ENCODE data around the gene GPR139.

GPR139 gene

DNA sequence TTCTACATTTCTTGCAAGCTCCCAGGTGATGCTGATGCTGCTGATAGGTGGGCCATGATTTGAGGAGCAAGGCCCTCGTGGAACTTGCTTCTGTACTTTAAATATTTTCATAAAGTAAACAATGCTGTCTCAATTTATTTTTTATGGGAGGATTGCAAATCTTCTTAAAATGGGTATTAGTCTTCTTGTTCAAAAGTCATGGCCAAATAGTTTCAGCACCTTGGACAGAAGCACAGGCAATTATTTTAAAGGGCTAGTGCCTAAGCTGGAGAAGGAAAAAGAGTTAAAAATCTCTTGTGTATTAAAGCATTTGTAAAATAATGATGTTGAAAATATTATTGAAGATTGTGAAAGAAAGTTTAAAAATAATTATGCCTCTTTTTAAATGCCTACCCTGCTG is 50.5 kb downstream of the GPR139 start:
- Histone ChIP-seq H3K9me3 (ENCODE audit: control insufficient read depth, insufficient read depth, low read length) (no peaks in the 10 kb centered on the region), H3K27me3 (ENCODE audit: control insufficient read depth, low read length) (no peaks in the 10 kb centered on the region), H3K4me3 (ENCODE audit: low read length) (no peak overlapping the region), H3K4me1 (ENCODE audit: control insufficient read depth, low read length) (no peaks in the 10 kb centered on the region), H3K36me3 (ENCODE audit: control insufficient read depth, low read length) (no peaks in the 10 kb centered on the region), H3K9me2 (replicated peaks; ENCODE audit: control insufficient read depth, low read length) (no peaks in the 10 kb centered on the region), H3F3A (ENCODE audit: control insufficient read depth, insufficient read depth) (no peaks in the 10 kb centered on the region), H3K27ac (ENCODE audit: low read depth, low read length) (no peak overlapping the region), H3K4me2 (ENCODE audit: low read length) (no peak overlapping the region), H3K79me2 (ENCODE audit: control insufficient read depth, low read length) (no peaks in the 10 kb centered on the region), H4K20me1 (ENCODE audit: control insufficient read depth, insufficient read depth, low read depth, low read length) (no peaks in the 10 kb centered on the region)
- no peak for TF ChIP-seq EZH2phosphoT487 (IDR thresholded peaks at IDR 0.05; ENCODE audit: borderline replicate concordance, low read length)
- TF ChIP-seq, protein P1, sequence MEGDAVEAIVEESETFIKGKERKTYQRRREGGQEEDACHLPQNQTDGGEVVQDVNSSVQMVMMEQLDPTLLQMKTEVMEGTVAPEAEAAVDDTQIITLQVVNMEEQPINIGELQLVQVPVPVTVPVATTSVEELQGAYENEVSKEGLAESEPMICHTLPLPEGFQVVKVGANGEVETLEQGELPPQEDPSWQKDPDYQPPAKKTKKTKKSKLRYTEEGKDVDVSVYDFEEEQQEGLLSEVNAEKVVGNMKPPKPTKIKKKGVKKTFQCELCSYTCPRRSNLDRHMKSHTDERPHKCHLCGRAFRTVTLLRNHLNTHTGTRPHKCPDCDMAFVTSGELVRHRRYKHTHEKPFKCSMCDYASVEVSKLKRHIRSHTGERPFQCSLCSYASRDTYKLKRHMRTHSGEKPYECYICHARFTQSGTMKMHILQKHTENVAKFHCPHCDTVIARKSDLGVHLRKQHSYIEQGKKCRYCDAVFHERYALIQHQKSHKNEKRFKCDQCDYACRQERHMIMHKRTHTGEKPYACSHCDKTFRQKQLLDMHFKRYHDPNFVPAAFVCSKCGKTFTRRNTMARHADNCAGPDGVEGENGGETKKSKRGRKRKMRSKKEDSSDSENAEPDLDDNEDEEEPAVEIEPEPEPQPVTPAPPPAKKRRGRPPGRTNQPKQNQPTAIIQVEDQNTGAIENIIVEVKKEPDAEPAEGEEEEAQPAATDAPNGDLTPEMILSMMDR (IDR thresholded peaks at IDR 0.05; ENCODE audit: low read depth, low read length, poor library complexity, severe bottlenecking) = no peak

DNA sequence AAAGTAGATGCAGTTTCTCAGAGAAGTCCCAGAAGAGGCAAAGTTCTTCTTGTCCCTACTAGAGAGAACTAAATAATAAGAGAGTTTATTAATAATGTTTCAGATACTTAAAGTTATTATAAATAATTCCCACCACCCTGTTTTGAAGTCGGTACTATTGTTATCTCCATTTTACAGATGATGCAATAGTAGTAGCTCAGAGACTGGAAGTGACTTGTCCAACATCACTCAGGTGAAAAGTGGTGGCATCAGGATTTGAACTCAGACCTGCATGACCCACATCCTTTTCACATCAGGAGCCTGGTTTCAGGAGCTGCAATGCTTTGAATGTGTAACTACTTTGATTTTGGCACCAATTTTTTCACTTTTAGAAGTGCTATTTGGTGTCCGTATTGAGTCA is 52.7 kb downstream of the GPR139 start:
- no peak overlapping the region for H3K4me2 ChIP-seq (ENCODE audit: low read length)
- H4K20me1 ChIP-seq (ENCODE audit: control insufficient read depth, insufficient read depth, low read depth, low read length) = no peaks in the 10 kb centered on the region
- no peak for TF ChIP-seq EZH2phosphoT487 (IDR thresholded peaks at IDR 0.05; ENCODE audit: borderline replicate concordance, low read length)
- TF ChIP-seq, protein P1 (IDR thresholded peaks at IDR 0.05; ENCODE audit: low read depth, low read length, poor library complexity, severe bottlenecking) = no peak
- no peaks in the 10 kb centered on the region for H3K79me2 ChIP-seq (ENCODE audit: control insufficient read depth, low read length)
- no peaks in the 10 kb centered on the region for H3K9me2 ChIP-seq (replicated peaks; ENCODE audit: control insufficient read depth, low read length)
- no peak overlapping the region for H3K27ac ChIP-seq (ENCODE audit: low read depth, low read length)
- H3K4me1 ChIP-seq (ENCODE audit: control insufficient read depth, low read length) = no peaks in the 10 kb centered on the region
- H3K4me3 ChIP-seq (ENCODE audit: low read length) = no peak overlapping the region
- H3K27me3 ChIP-seq (ENCODE audit: control insufficient read depth, low read length) = no peaks in the 10 kb centered on the region
- H3F3A ChIP-seq (ENCODE audit: control insufficient read depth, insufficient read depth) = no peaks in the 10 kb centered on the region
- H3K9me3 ChIP-seq (ENCODE audit: control insufficient read depth, insufficient read depth, low read length) = no peaks in the 10 kb centered on the region
- no peaks in the 10 kb centered on the region for H3K36me3 ChIP-seq (ENCODE audit: control insufficient read depth, low read length)

DNA sequence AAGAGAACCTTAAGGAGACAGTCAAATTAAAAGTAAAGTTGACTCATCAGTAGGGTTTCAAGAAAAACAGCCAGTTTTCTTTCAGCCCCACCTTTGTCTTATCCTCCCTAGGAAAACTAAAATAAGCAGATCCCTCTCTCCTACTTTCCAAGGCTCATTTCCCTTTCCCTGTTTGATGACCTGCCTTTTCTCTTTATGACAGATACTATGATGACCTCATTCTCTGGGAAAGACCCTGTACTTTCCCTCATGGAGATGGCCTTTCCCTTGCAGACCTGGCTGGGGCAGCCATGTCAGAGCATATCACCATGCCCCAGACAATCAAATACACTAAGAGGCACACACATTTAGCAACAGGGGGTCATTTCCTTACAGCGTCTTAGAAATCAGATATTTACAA is 53.6 kb downstream of the GPR139 start:
- no peak overlapping the region for H3K4me3 ChIP-seq (ENCODE audit: low read length)
- no peaks in the 10 kb centered on the region for H4K20me1 ChIP-seq (ENCODE audit: control insufficient read depth, insufficient read depth, low read depth, low read length)
- no peak overlapping the region for H3K27ac ChIP-seq (ENCODE audit: low read depth, low read length)
- no peaks in the 10 kb centered on the region for H3F3A ChIP-seq (ENCODE audit: control insufficient read depth, insufficient read depth)
- TF ChIP-seq EZH2phosphoT487 (IDR thresholded peaks at IDR 0.05; ENCODE audit: borderline replicate concordance, low read length) = no peak
- TF ChIP-seq, protein P1 (IDR thresholded peaks at IDR 0.05; ENCODE audit: low read depth, low read length, poor library complexity, severe bottlenecking) = no peak
- no peaks in the 10 kb centered on the region for H3K9me2 ChIP-seq (replicated peaks; ENCODE audit: control insufficient read depth, low read length)
- no peaks in the 10 kb centered on the region for H3K9me3 ChIP-seq (ENCODE audit: control insufficient read depth, insufficient read depth, low read length)
- no peaks in the 10 kb centered on the region for H3K36me3 ChIP-seq (ENCODE audit: control insufficient read depth, low read length)
- no peaks in the 10 kb centered on the region for H3K79me2 ChIP-seq (ENCODE audit: control insufficient read depth, low read length)
- H3K4me1 ChIP-seq (ENCODE audit: control insufficient read depth, low read length) = no peaks in the 10 kb centered on the region
- H3K27me3 ChIP-seq (ENCODE audit: control insufficient read depth, low read length) = no peaks in the 10 kb centered on the region
- no peak overlapping the region for H3K4me2 ChIP-seq (ENCODE audit: low read length)

DNA sequence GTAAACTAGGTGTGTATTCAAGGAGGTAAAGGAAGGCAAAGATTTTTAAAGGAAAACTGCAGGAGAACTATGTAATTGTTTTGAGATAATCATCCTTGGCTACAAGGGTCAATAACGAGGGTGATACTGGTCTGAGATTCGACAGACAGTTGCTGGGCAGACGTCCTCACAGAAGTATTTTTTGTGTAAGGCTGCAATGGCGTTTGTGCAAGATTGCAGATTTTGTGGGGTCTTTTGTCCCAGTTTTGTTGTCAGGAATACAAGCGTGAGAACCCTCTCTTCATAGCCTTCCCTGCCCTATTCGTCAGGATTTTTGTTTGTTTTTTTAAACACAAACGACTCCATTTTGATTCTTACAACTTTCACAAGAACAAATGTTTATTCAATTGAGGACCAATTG is 57.5 kb downstream of the GPR139 start:
- Histone ChIP-seq H3K27me3 (ENCODE audit: control insufficient read depth, low read length) (no peaks in the 10 kb centered on the region), H3K27ac (ENCODE audit: low read depth, low read length) (no peak overlapping the region), H3K9me3 (ENCODE audit: control insufficient read depth, insufficient read depth, low read length) (no peaks in the 10 kb centered on the region)

More for the DNA sequence above, 57.5 kb downstream of the GPR139 start:
- no peaks in the 10 kb centered on the region for H3F3A ChIP-seq (ENCODE audit: control insufficient read depth, insufficient read depth)
- no peaks in the 10 kb centered on the region for H3K79me2 ChIP-seq (ENCODE audit: control insufficient read depth, low read length)
- no peaks in the 10 kb centered on the region for H3K9me2 ChIP-seq (replicated peaks; ENCODE audit: control insufficient read depth, low read length)
- no peak overlapping the region for H3K4me2 ChIP-seq (ENCODE audit: low read length)
- TF ChIP-seq EZH2phosphoT487 (IDR thresholded peaks at IDR 0.05; ENCODE audit: borderline replicate concordance, low read length) = no peak
- TF ChIP-seq, protein P1 (IDR thresholded peaks at IDR 0.05; ENCODE audit: low read depth, low read length, poor library complexity, severe bottlenecking) = no peak
- no peaks in the 10 kb centered on the region for H3K36me3 ChIP-seq (ENCODE audit: control insufficient read depth, low read length)
- no peaks in the 10 kb centered on the region for H3K4me1 ChIP-seq (ENCODE audit: control insufficient read depth, low read length)
- no peaks in the 10 kb centered on the region for H4K20me1 ChIP-seq (ENCODE audit: control insufficient read depth, insufficient read depth, low read depth, low read length)
- H3K4me3 ChIP-seq (ENCODE audit: low read length) = no peak overlapping the region
